ENCODE results near the gene BCAS3.

GRCh38 chr17:61203671-61204131 lies 526.0 kb downstream of the BCAS3 start:
- TF ChIP-seq POLR2A (IDR thresholded peaks at IDR 0.05; ENCODE audit: low read depth, low read length) (no peak), POLR2AphosphoS5 (IDR thresholded peaks at IDR 0.05; ENCODE audit: low read depth, low read length) (no peak)
